Chondrocyte (in vitro differentiated cells): ENCODE measurements around the gene FUT7. TPM values are rescaled to one million over a fixed set of nuclear protein-coding genes. Genes with fewer than 3 reads are reported as not detected.

ENCODE experiments used
- DNase-seq: peaks from one replicate; pipeline ENCODE4 v3.0.0; 2021; ENCODE audit warnings: mixed read lengths, low spot score
- H3K27ac Mint-ChIP-seq: one replicate; pipeline ENCODE4 v1.8.0; 2021; ENCODE audit warnings: mild to moderate bottlenecking, moderate library complexity, mixed read lengths; ENCODE audit not compliant: unreplicated experiment
- H3K27me3 Mint-ChIP-seq: 2 replicates; pipeline ENCODE4 v1.8.0; 2021; ENCODE audit warnings: low read depth, mixed read lengths
- H3K36me3 Mint-ChIP-seq: 2 replicates; pipeline ENCODE4 v1.8.0; 2021; ENCODE audit warnings: low read depth, mixed read lengths
- H3K4me1 Mint-ChIP-seq: 2 replicates; pipeline ENCODE4 v1.8.0; 2021; ENCODE audit warnings: low read depth, mild to moderate bottlenecking, mixed read lengths
- H3K4me3 Mint-ChIP-seq: one replicate; pipeline ENCODE4 v1.8.0; 2021; ENCODE audit warnings: mild to moderate bottlenecking, moderate library complexity, mixed read lengths; ENCODE audit not compliant: unreplicated experiment
- H3K9me3 Mint-ChIP-seq: 2 replicates; pipeline ENCODE4 v1.8.0; 2021; ENCODE audit warnings: low read depth, mixed read lengths
- total RNA-seq: library from RNA; stranded (reverse); gene quantifications from 3 replicates; pipeline ENCODE4 v1.2.1, GENCODE V29; 2021
- TF ChIP-seq, protein P1 (sequence below): fragments of 200-600 bp; sonication (generic); IDR thresholded peaks from 2 replicates; pipeline ENCODE4 v1.5.0; 2021; ENCODE audit warnings: antibody characterized with exemption, mild to moderate bottlenecking, moderate library complexity

Gene FUT7
- total RNA-seq, 1 donor from 2014 or later, result not detected

DNA sequence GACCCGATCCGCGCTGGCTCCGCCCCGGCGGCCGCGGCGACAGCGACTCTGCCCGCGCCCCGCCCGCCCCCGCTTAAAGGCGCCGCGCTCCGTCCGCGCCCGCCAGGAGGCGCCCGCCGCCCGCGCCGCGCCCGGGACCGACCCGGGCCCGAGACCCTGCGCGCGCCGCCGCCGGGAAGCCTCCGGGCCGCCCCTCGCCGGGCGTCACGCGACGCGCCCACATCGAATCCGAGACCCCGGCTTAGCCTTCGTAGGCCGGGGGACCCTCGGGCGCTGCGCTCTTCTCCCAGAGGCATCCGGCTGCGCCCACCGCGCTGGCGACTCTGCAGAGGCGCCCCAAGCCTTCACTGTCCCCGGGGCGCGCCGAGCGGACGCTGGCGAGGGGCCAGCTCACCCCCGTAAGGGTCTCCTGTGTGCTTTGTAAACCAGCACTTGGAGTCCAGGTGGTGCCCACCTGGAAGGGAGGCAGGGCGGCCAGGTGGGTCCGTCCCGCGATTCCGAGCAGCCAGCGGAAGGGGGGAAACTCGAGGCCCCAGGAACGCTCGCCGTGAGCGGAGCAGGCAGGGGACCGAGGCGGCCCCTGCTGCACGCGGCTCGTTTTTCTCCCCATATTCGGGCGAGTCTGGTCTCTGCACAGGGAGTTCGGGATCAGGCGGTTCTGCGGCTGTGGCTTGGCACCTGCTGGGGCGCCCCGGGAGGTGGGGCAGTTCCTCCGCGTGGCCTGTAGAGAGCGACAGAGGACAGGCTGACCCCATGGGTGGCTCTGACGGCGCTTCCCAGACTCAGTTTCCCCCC is 3.4 kb downstream of the FUT7 start:
- Mint-ChIP-seq H3K27me3 (no peaks in the 10 kb centered on the region), H3K4me3 (peak overlapping the region; percentile 68), H3K36me3 (no peaks in the 10 kb centered on the region), H3K9me3 (no peaks in the 10 kb centered on the region), H3K27ac (no peak overlapping the region), H3K4me1 (peaks cover 7% of the 10 kb centered on the region)
- no peak for DNase-seq
- TF ChIP-seq, protein P1, sequence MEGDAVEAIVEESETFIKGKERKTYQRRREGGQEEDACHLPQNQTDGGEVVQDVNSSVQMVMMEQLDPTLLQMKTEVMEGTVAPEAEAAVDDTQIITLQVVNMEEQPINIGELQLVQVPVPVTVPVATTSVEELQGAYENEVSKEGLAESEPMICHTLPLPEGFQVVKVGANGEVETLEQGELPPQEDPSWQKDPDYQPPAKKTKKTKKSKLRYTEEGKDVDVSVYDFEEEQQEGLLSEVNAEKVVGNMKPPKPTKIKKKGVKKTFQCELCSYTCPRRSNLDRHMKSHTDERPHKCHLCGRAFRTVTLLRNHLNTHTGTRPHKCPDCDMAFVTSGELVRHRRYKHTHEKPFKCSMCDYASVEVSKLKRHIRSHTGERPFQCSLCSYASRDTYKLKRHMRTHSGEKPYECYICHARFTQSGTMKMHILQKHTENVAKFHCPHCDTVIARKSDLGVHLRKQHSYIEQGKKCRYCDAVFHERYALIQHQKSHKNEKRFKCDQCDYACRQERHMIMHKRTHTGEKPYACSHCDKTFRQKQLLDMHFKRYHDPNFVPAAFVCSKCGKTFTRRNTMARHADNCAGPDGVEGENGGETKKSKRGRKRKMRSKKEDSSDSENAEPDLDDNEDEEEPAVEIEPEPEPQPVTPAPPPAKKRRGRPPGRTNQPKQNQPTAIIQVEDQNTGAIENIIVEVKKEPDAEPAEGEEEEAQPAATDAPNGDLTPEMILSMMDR, result no peak

DNA sequence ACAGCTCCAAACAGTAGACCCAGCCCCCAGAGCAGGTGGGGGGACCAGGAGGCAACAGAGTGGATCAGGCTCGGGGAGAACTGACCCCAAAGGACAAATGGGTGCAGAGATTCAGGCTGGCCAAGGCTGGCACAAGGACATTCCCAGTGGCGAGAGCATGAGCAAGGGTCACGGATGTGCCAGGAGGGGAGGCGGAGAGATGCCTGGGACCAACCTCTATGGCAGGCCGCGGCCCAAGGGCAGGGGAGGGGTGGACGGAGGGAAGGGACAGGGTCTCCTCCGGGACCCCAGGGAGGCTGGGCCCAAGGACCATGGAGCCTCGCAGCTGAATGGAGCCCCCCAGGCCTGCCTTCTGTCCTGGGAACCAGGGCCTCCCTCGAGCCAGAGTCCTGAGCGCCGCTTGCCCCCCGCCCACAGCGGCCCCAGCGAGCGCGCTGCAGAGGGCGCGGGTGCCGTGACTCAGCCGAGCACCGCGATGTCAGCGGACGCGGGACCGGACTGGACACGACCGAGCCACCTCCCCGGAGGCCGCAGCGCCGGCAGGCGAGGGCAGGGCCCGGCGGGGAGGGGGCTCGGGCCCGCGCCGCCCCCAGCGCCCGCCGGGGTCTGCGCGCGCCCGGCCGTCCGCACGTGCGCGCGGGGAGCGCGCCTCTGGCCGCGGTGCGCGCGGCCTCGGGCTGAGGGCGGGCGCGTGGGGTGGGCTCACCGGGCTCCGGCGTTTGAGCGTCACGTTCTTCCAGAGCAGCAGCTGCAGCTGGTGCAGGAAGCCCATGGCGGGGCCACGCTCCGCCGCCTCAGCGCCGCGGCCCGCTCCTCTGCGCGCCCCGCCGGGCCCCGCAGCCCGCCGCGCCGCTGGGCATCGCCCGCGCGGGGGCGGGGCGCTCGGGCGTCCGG is 4.3 kb downstream of the FUT7 start, which contains the start of gene ABCA2:
ABCA2 (minus strand) TSS at position 869 of the 894 bp plus-strand sequence; CDS start at position 772, 97 bp downstream.
- Mint-ChIP-seq H3K4me3 (peak within 1 kb of the TSS; percentile 74), H3K9me3 (no peaks in the 10 kb centered on the region), H3K27me3 (no peaks in the 10 kb centered on the region), H3K27ac (peak within 1 kb of the TSS; percentile 17), H3K36me3 (no peaks in the 10 kb centered on the region), H3K4me1 (peaks cover 7% of the 10 kb centered on the region)
- TF ChIP-seq, protein P1, result no peak
- no peak for DNase-seq

DNA sequence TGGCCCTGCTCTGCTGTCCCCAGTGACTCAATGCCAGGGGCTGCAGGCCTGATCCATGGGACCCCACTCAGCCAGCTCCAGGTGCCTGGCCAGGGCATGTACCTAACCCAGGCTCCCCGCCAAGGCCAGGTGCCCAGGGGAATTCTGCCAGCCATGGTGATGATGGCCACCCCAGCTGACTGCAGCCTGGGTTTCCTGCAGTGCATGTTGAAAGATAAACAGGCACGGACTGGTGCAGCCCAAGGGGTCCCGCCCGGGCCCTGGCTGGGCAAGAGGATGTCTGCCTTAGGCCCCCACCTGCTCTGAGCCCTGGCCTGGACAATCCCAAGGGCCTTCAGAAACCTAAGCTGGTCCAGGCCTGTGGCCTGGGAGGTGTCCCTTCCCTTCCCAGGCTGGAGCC is 5.1 kb downstream of the FUT7 start:
- peak overlapping the region; percentile 74 for H3K4me3 Mint-ChIP-seq
- peaks cover 7% of the 10 kb centered on the region for H3K4me1 Mint-ChIP-seq
- H3K9me3 Mint-ChIP-seq, result no peaks in the 10 kb centered on the region
- DNase-seq, result no peak
- no peak overlapping the region for H3K27ac Mint-ChIP-seq
- H3K27me3 Mint-ChIP-seq, result no peaks in the 10 kb centered on the region
- TF ChIP-seq, protein P1, result no peak
- no peaks in the 10 kb centered on the region for H3K36me3 Mint-ChIP-seq

DNA sequence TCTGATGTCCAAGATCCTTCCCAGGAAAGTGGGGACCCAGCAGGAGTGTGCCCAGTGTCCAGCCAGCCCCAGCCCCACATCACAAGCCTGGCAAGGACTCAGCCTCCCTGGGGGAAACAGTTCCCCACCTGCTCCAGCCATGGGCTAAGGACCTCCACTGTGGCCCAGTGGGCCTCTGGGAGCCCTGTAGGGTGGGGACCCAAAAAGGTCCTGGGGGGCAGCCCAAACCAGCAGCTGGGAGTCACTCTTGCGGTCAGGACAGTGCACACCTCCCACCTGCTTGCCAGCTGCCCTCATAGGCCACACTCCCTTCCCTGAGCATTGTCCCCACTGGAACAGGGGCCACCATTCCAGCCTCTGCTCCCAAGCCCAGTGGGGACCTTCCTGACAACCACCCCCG is 5.5 kb downstream of the FUT7 start:
- no peak for DNase-seq
- H3K4me1 Mint-ChIP-seq, result peaks cover 7% of the 10 kb centered on the region
- H3K36me3 Mint-ChIP-seq, result no peaks in the 10 kb centered on the region
- H3K4me3 Mint-ChIP-seq, result no peak overlapping the region
- TF ChIP-seq, protein P1, result no peak
- H3K27me3 Mint-ChIP-seq, result no peaks in the 10 kb centered on the region
- H3K9me3 Mint-ChIP-seq, result no peaks in the 10 kb centered on the region
- no peak overlapping the region for H3K27ac Mint-ChIP-seq

DNA sequence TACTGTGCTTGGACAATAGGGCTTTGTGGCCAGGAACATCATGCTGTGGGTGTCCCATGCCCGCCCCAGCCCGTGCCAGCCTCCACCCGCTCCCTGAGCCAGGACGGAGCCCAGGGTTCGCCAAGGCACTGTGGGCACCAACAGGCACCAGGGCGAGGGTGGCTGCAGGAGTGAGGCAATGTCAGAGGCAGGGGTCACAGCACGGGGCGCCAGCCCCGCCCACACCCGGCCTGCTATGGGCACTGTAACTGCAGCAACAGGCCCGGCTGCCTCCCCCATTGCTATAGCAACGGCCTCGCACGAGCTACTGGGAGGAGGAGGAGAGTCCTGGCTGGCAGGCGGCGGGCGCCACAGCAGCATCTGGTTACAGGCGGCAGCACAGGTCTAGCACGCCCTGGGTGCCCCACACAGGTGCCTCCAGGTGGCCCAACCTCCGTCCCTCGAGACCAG is 6.3 kb downstream of the FUT7 start:
- peaks cover 7% of the 10 kb centered on the region for H3K4me1 Mint-ChIP-seq
- no peaks in the 10 kb centered on the region for H3K9me3 Mint-ChIP-seq
- no peak for DNase-seq
- TF ChIP-seq, protein P1, result no peak
- H3K27me3 Mint-ChIP-seq, result no peaks in the 10 kb centered on the region
- H3K36me3 Mint-ChIP-seq, result no peaks in the 10 kb centered on the region
- H3K27ac Mint-ChIP-seq, result no peak overlapping the region
- no peak overlapping the region for H3K4me3 Mint-ChIP-seq
